GM18507 (cell line): ENCODE measurements around the gene LPCAT4.

Source experiments
- DNase-seq: peaks from one replicate; pipeline ENCODE4 v3.0.0; 2011; ENCODE audit warnings: low read depth; ENCODE audit not compliant: insufficient read length; ENCODE audit errors: extremely low spot score
- FAIRE-seq: peaks from 2 replicates; lab custom pipeline; 2011; peaks lifted over from hg19 to GRCh38; lab: Jason Lieb, UNC

Gene LPCAT4

GRCh38 chr15:34314491-34315490 is 52.2 kb downstream of the LPCAT4 start:
- no peak for FAIRE-seq
- no peak for DNase-seq

- no peak for FAIRE-seq
- no peak for DNase-seq
These were observed 55.4 kb downstream of the LPCAT4 start for GRCh38 chr15:34311563-34311962.
